Activated CD4-positive, alpha-beta memory T cell treated with anti-CD3 and anti-CD28 coated beads, Interleukin-2, amount 10 ng/mL, durations not matched to agents 7 days and 5 days (primary cell): ENCODE measurements around the gene MMP21. TPM values are rescaled to one million over a fixed set of nuclear protein-coding genes. Genes with fewer than 3 reads are reported as not detected.

ENCODE experiments used
- CTCF ChIA-PET: fragments of 350-600 bp; sonication (Branson Sonifier 250); formaldehyde crosslinking; loops from one replicate; lab custom pipeline; 2021; ENCODE audit warnings: antibody characterized with exemption, inconsistent platforms; lab: Charles Lee
- POLR2A ChIA-PET: fragments of 350-600 bp; sonication (Branson Sonifier 250); formaldehyde crosslinking; loops from one replicate; lab custom pipeline; 2021; ENCODE audit warnings: antibody characterized with exemption; lab: Charles Lee
- DNase-seq: peaks from one replicate; pipeline ENCODE4 v3.0.0-alpha.2; 2020
- H3K27ac Mint-ChIP-seq: one replicate; pipeline ENCODE4 v1.8.0; 2021; ENCODE audit warnings: mild to moderate bottlenecking, mixed read lengths
- H3K27me3 Mint-ChIP-seq: one replicate; pipeline ENCODE4 v1.8.0; 2021; ENCODE audit warnings: mixed read lengths
- H3K36me3 Mint-ChIP-seq: one replicate; pipeline ENCODE4 v1.8.0; 2021; ENCODE audit warnings: low read depth, mixed read lengths
- H3K4me1 Mint-ChIP-seq: one replicate; pipeline ENCODE4 v1.8.0; 2021; ENCODE audit warnings: mixed read lengths
- H3K4me3 Mint-ChIP-seq: one replicate; pipeline ENCODE4 v1.8.0; 2021; ENCODE audit warnings: mild to moderate bottlenecking, mixed read lengths
- H3K9me3 Mint-ChIP-seq: one replicate; pipeline ENCODE4 v1.8.0; 2021; ENCODE audit warnings: mixed read lengths
- total RNA-seq, 2 experiments: library from RNA; stranded (reverse); gene quantifications; one replicate each; pipeline ENCODE4 v1.2.3, GENCODE V29; 2021

The MMP21 gene
- total RNA-seq, 2 experiments from 2014 or later: not detected

GRCh38 chr10:125768219-125768855, 7.3 kb downstream of the MMP21 start:
- Mint-ChIP-seq H3K9me3 (no peaks in the 10 kb centered on the region), H3K27me3 (no peaks in the 10 kb centered on the region), H3K4me1 (no peaks in the 10 kb centered on the region), H3K27ac (no peak overlapping the region), H3K4me3 (no peak overlapping the region), H3K36me3 (peaks cover 34% of the 10 kb centered on the region)
- DNase-seq: no peak
- ChIA-PET POLR2A (no interaction called here), CTCF (no interaction called here)

- CTCF ChIA-PET: interaction anchor here (0.9 kb wide), 1 partner anchor 30 kb away, joined by 3 read pairs; no protein-coding TSS in a partner anchor
- Mint-ChIP-seq H3K4me3 (no peak overlapping the region), H3K27me3 (no peaks in the 10 kb centered on the region), H3K27ac (no peak overlapping the region), H3K4me1 (no peaks in the 10 kb centered on the region), H3K36me3 (peaks cover 47% of the 10 kb centered on the region), H3K9me3 (no peaks in the 10 kb centered on the region)
- no peak for DNase-seq
- POLR2A ChIA-PET: interaction anchor here (1.7 kb wide), 1 partner anchor 56 kb away, joined by 4 read pairs; the partner anchor contains the start of genes BCCIP and UROS
Measured at GRCh38 chr10:125766511-125766910, 9.1 kb downstream of the MMP21 start.

- Mint-ChIP-seq H3K9me3 (no peaks in the 10 kb centered on the region), H3K27ac (no peak overlapping the region), H3K27me3 (no peaks in the 10 kb centered on the region), H3K4me1 (no peaks in the 10 kb centered on the region), H3K4me3 (no peak overlapping the region), H3K36me3 (peaks cover 50% of the 10 kb centered on the region)
- DNase-seq: no peak
- CTCF ChIA-PET: no interaction called here
- POLR2A ChIA-PET: interaction anchor here (1.7 kb wide), 1 partner anchor 57 kb away, joined by 4 read pairs; the partner anchor contains the start of genes BCCIP and UROS
Measured at GRCh38 chr10:125765835-125766234, 9.8 kb downstream of the MMP21 start.

- no peak overlapping the region for H3K27ac Mint-ChIP-seq
- no peak for DNase-seq
- POLR2A ChIA-PET: no interaction called here
- no peak overlapping the region for H3K4me3 Mint-ChIP-seq
- H3K4me1 Mint-ChIP-seq: no peaks in the 10 kb centered on the region
- no peaks in the 10 kb centered on the region for H3K27me3 Mint-ChIP-seq
- no peaks in the 10 kb centered on the region for H3K9me3 Mint-ChIP-seq
- H3K36me3 Mint-ChIP-seq: peaks cover 60% of the 10 kb centered on the region
- CTCF ChIA-PET: no interaction called here
Measured at GRCh38 chr10:125762692-125763648, 12.7 kb downstream of the MMP21 start.

- DNase-seq: no peak
- Mint-ChIP-seq H3K4me1 (no peaks in the 10 kb centered on the region), H3K9me3 (no peaks in the 10 kb centered on the region), H3K36me3 (peaks cover 64% of the 10 kb centered on the region), H3K4me3 (no peak overlapping the region), H3K27me3 (no peaks in the 10 kb centered on the region), H3K27ac (no peak overlapping the region)
- ChIA-PET POLR2A (no interaction called here), CTCF (no interaction called here)
Measured at GRCh38 chr10:125761961-125762360, 13.7 kb downstream of the MMP21 start.

GRCh38 chr10:125757742-125758141, 17.9 kb downstream of the MMP21 start:
- CTCF ChIA-PET: no interaction called here
- no peak for DNase-seq
- Mint-ChIP-seq H3K36me3 (peaks cover 62% of the 10 kb centered on the region), H3K27me3 (no peaks in the 10 kb centered on the region), H3K4me3 (no peak overlapping the region), H3K27ac (no peak overlapping the region), H3K9me3 (no peaks in the 10 kb centered on the region), H3K4me1 (no peaks in the 10 kb centered on the region)
- POLR2A ChIA-PET: no interaction called here

GRCh38 chr10:125756853-125757487, 18.7 kb downstream of the MMP21 start:
- CTCF ChIA-PET: no interaction called here
- H3K36me3 Mint-ChIP-seq: peaks cover 60% of the 10 kb centered on the region

GRCh38 chr10:125756196-125756595, 19.4 kb downstream of the MMP21 start:
- Mint-ChIP-seq H3K27me3 (no peaks in the 10 kb centered on the region), H3K27ac (no peak overlapping the region), H3K9me3 (no peaks in the 10 kb centered on the region), H3K4me3 (no peak overlapping the region), H3K4me1 (no peaks in the 10 kb centered on the region), H3K36me3 (peaks cover 62% of the 10 kb centered on the region)
- ChIA-PET POLR2A (interaction anchor here (0.5 kb wide), 1 partner anchor 25 kb away, joined by 3 read pairs; no protein-coding TSS in a partner anchor), CTCF (no interaction called here)
- DNase-seq: no peak

More at GRCh38 chr10:125756853-125757487, 18.7 kb downstream of the MMP21 start:
- no peaks in the 10 kb centered on the region for H3K9me3 Mint-ChIP-seq
- no peak overlapping the region for H3K27ac Mint-ChIP-seq
- H3K27me3 Mint-ChIP-seq: no peaks in the 10 kb centered on the region
- POLR2A ChIA-PET: no interaction called here
- no peak overlapping the region for H3K4me3 Mint-ChIP-seq
- H3K4me1 Mint-ChIP-seq: no peaks in the 10 kb centered on the region
- no peak for DNase-seq

- H3K4me1 Mint-ChIP-seq: peaks cover 6% of the 10 kb centered on the region
- H3K9me3 Mint-ChIP-seq: no peaks in the 10 kb centered on the region
- CTCF ChIA-PET: no interaction called here
- no peak overlapping the region for H3K4me3 Mint-ChIP-seq
- POLR2A ChIA-PET: no interaction called here
- H3K27me3 Mint-ChIP-seq: no peaks in the 10 kb centered on the region
- H3K36me3 Mint-ChIP-seq: peaks cover 76% of the 10 kb centered on the region
- H3K27ac Mint-ChIP-seq: no peak overlapping the region
- DNase-seq: no peak
Measured at GRCh38 chr10:125747417-125747816, 28.2 kb downstream of the MMP21 start.

GRCh38 chr10:125744909-125745308, 30.7 kb downstream of the MMP21 start:
- Mint-ChIP-seq H3K4me1 (peaks cover 6% of the 10 kb centered on the region), H3K9me3 (no peaks in the 10 kb centered on the region), H3K27me3 (no peaks in the 10 kb centered on the region), H3K27ac (no peak overlapping the region), H3K36me3 (peaks cover 70% of the 10 kb centered on the region), H3K4me3 (no peak overlapping the region)
- ChIA-PET CTCF (no interaction called here), POLR2A (no interaction called here)
- DNase-seq: no peak

- H3K27ac Mint-ChIP-seq: no peak overlapping the region
- H3K36me3 Mint-ChIP-seq: peaks cover 71% of the 10 kb centered on the region
- POLR2A ChIA-PET: no interaction called here
- DNase-seq: no peak
- H3K27me3 Mint-ChIP-seq: no peaks in the 10 kb centered on the region
- no peaks in the 10 kb centered on the region for H3K9me3 Mint-ChIP-seq
- H3K4me3 Mint-ChIP-seq: no peak overlapping the region
- peaks cover 6% of the 10 kb centered on the region for H3K4me1 Mint-ChIP-seq
- CTCF ChIA-PET: no interaction called here
Measured at GRCh38 chr10:125742465-125742864, 33.2 kb downstream of the MMP21 start.

GRCh38 chr10:125739994-125740679, 35.5 kb downstream of the MMP21 start:
- no peaks in the 10 kb centered on the region for H3K27me3 Mint-ChIP-seq
- H3K36me3 Mint-ChIP-seq: peaks cover 77% of the 10 kb centered on the region
- CTCF ChIA-PET: no interaction called here
- no peak for DNase-seq
- no peak overlapping the region for H3K4me3 Mint-ChIP-seq
- H3K27ac Mint-ChIP-seq: no peak overlapping the region
- H3K4me1 Mint-ChIP-seq: no peaks in the 10 kb centered on the region
- POLR2A ChIA-PET: interaction anchor here (1.1 kb wide), 1 partner anchor 11 kb away, joined by 3 read pairs; no protein-coding TSS in a partner anchor
- H3K9me3 Mint-ChIP-seq: no peaks in the 10 kb centered on the region
